ENCODE measurements around the gene ENTPD3. TPM values are rescaled to one million over a fixed set of nuclear protein-coding genes. Genes with fewer than 3 reads are reported as not detected.
"Not testable (repeated sequence)": the region's sequence is repeated elsewhere in the genome, so short reads cannot be mapped to it uniquely, and the experiment has no call there.

ENTPD3 gene
- total RNA-seq, 1 experiment from 2014 or later: not detected

DNA sequence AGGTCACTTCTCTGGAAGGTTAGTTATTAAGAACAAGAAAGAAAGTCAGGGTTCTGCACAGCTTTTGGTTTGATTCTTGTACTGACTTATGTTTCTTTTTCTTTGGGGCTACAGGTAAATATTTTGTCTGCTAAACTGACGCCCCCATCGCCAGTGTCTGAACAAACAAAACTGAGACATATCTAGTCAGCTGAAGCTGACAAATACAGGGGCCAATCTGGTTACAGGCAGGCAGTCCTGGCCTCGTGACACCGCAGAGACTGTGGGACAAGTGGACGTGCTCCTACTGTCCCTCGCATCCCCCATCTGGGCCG is 65.5 kb downstream of the ENTPD3 start:
- no peaks in the 10 kb centered on the region for H3K27me3 ChIP-seq
- no peaks in the 10 kb centered on the region for H3K9me3 ChIP-seq
- no peak for DNase-seq
- peak overlapping the region; percentile 69 for H3K4me3 ChIP-seq
- peaks cover under 1% of the 10 kb centered on the region for H3K36me3 ChIP-seq

DNA sequence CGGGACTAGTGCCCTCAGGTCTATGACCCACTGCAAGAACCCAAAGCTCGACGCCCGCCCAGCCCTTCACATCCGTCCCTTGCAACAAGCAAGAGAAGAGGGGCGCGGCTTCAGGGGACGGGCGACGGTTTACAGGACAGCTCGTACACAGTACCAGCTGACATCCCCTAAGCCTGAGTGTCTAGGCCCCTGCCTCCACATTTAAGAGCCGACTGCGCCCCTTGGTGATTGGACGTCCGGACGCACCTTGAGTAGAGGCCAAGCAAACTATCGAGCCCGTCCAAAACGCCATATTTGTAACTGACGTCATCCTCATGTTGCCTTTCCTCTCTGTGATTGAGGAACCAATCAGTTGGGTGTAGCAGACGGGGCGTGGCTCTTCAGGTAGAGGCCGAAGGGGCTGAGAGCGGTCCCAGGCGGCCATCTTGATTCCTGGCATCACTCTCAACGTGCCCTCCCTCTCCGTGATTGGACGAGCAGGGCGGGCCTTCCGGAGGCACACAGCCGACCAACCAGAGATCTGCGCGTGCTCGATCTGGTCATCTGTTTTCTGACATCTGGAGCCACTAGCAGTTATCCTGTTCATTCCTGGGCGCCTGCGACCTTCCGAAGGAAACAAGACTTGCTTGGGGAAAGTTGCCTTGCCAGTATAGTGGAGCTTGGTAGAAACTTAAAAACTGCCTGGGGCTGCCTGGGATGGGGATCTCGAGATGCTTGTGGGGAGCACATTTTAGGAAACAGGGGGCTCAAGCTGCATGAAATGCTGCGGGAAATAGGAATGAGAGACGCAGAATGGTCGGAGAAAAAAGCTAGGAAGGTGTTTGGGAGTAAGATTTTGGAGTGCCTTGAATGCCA is 66.1 kb downstream of the ENTPD3 start:
- no peaks in the 10 kb centered on the region for H3K9me3 ChIP-seq
- DNase-seq: peak; percentile 96
- peak overlapping the region; percentile 69 for H3K4me3 ChIP-seq
- no peaks in the 10 kb centered on the region for H3K27me3 ChIP-seq
- H3K36me3 ChIP-seq: peaks cover 6% of the 10 kb centered on the region

DNA sequence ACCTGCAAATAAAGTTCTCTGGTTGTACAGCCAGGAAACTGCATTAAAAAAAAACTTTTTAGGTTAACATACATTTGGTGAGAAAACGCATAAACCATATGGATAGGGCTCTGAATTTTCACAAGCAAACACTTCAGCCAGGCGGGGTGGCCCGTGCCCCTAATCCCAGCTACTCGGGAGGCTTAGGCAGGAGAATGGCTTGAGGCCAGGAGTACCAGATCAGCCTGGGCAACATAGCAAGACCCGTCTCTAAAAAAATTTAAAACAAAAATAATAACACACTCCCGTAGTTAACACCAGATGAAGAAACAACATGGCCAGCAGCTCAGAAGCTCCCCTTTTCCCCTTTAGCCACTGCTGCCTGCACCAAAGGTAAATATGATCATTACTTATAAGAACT is 66.9 kb downstream of the ENTPD3 start:
- Histone ChIP-seq H3K4me3 (peak overlapping the region; percentile 69), H3K36me3 (peaks cover 15% of the 10 kb centered on the region), H3K27me3 (no peaks in the 10 kb centered on the region), H3K9me3 (no peaks in the 10 kb centered on the region)
- DNase-seq: no peak

DNA sequence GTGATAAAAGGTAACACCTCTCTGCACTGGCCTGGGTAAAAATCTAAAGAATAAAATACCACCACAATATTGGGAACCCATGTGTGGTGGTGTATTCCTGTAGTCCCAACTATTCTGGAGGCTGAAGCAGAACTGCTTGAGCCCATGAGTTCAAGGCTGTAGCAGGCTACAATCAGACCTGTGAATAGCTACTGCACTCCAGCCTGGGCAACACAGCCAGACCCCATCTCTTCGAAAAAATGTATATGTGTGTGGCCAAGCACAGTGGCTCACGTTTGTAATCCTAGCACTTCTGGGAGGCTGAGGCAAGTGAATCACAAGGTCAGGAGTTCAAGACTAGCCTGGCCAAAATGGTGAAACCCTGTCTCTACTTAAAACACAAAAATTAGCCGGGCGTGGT is 68.3 kb downstream of the ENTPD3 start:
- Histone ChIP-seq H3K27me3 (no peaks in the 10 kb centered on the region), H3K9me3 (no peaks in the 10 kb centered on the region), H3K4me3 (no peak overlapping the region), H3K36me3 (peaks cover 27% of the 10 kb centered on the region)
- DNase-seq: no peak

DNA sequence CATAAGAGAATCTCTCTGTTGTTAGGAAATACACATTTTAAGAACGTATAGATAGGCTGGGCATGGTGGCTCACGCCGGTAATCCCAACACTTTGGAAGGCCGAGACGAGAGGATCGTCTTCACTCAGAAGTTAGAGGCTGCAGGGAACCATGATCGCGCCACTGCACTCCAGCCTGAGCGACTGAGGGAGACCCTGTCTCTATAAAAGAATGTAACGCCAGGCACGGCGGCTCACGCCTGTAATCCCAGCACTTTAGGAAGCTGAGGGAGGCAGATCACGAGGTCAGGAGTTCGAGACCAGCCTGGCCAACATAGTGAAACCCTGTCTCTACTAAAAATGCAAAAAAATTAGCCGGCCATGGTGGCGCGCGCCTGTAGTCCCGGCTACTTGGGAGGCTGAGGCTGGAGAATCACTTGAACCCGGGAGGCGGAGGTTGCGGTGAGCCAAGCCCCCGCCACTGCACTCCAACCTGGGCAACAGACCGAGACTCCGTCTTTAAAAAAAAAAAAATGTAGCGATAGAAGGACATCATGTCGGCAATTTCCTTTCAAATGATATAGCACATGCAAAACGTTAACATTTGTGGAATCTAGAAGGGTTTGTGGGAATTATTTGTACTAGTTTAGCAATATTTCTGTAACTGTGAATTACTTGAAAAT is 69.4 kb downstream of the ENTPD3 start:
- peak overlapping the region; percentile 64 for H3K4me3 ChIP-seq
- no peaks in the 10 kb centered on the region for H3K9me3 ChIP-seq
- H3K27me3 ChIP-seq: no peaks in the 10 kb centered on the region
- H3K36me3 ChIP-seq: peaks cover 37% of the 10 kb centered on the region
- DNase-seq: no peak

- Histone ChIP-seq H3K4me3 (peak within 1 kb of the TSS; percentile 64), H3K36me3 (peaks cover 39% of the 10 kb centered on the region), H3K9me3 (no peaks in the 10 kb centered on the region), H3K27me3 (no peaks in the 10 kb centered on the region)
- peak; percentile 93 for DNase-seq
Observed at GRCh38 chr3:40456940-40457823, 70.2 kb downstream of the ENTPD3 start, which contains the start of gene RPL14. TSS of gene RPL14 (plus strand) at chr3:40457339. CDS start at chr3:40457472, 133 bp downstream.

GRCh38 chr3:40458473-40458872 is 71.5 kb downstream of the ENTPD3 start:
- Histone ChIP-seq H3K36me3 (peaks cover 50% of the 10 kb centered on the region), H3K27me3 (no peaks in the 10 kb centered on the region), H3K4me3 (peak overlapping the region; percentile 64), H3K9me3 (no peaks in the 10 kb centered on the region)
- no peak for DNase-seq

- H3K27me3 ChIP-seq, DNase-seq: not testable (repeated sequence)
- peaks cover 63% of the 10 kb centered on the region for H3K36me3 ChIP-seq
Observed at GRCh38 chr3:40460481-40460880, 73.5 kb downstream of the ENTPD3 start.

DNA sequence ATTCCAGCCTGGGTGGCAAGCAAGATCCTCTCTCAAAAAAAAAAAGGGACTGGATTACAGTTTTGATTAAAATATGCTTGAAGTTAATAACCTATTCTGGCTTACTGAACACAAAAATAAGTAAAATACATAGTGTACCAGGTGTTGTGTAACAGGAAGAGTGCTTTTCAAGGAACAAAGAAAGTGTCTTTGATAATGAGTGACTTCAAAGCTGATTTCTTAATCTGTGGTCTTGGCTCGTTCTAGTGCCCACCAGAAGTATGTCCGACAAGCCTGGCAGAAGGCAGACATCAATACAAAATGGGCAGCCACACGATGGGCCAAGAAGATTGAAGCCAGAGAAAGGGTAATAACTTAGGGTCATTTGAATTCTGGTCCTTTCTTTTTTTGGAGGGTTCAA is 74.2 kb downstream of the ENTPD3 start:
- H3K9me3 ChIP-seq: no peaks in the 10 kb centered on the region
- no peak for DNase-seq
- H3K4me3 ChIP-seq: no peak overlapping the region
- no peaks in the 10 kb centered on the region for H3K27me3 ChIP-seq
- H3K36me3 ChIP-seq: peaks cover 63% of the 10 kb centered on the region

More at GRCh38 chr3:40460481-40460880, 73.5 kb downstream of the ENTPD3 start:
- H3K9me3 ChIP-seq, H3K4me3 ChIP-seq: not testable (repeated sequence)

DNA sequence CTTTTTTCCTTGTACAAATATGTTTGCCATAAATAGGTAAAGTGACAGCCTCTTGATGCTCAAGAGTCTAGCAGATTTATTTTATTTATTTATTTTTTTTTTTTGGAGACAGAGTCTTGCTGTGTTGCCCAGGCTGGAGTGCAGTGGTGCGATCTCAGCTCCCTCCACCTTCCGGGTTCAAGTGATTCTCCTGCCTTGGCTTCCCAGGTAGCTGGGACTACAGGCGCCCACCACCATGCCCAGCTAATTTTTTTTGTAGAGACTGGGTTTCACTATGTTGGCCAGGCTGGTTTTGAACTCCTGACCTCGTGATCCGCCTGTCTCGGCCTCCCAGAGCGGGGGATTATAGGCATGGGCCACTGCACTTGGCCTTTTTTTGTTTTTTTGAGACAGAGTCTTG is 75.9 kb downstream of the ENTPD3 start:
- H3K36me3 ChIP-seq: peaks cover 62% of the 10 kb centered on the region
- H3K27me3 ChIP-seq, DNase-seq, H3K4me3 ChIP-seq, H3K9me3 ChIP-seq: not testable (repeated sequence)

GRCh38 chr3:40463579-40463978 is 76.6 kb downstream of the ENTPD3 start:
- no peak for DNase-seq
- Histone ChIP-seq H3K27me3 (no peaks in the 10 kb centered on the region), H3K36me3 (peaks cover 55% of the 10 kb centered on the region), H3K4me3 (no peak overlapping the region), H3K9me3 (no peaks in the 10 kb centered on the region)

- H3K36me3 ChIP-seq: peaks cover 46% of the 10 kb centered on the region
- no peak overlapping the region for H3K4me3 ChIP-seq
- H3K27me3 ChIP-seq: no peaks in the 10 kb centered on the region
- H3K9me3 ChIP-seq: no peaks in the 10 kb centered on the region
- no peak for DNase-seq
Observed at GRCh38 chr3:40464339-40465110, 77.5 kb downstream of the ENTPD3 start.

- Histone ChIP-seq H3K9me3 (no peaks in the 10 kb centered on the region), H3K27me3 (no peaks in the 10 kb centered on the region), H3K4me3 (no peak overlapping the region), H3K36me3 (peaks cover 42% of the 10 kb centered on the region)
- no peak for DNase-seq
Observed at GRCh38 chr3:40465111-40465407, 78.1 kb downstream of the ENTPD3 start.

DNA sequence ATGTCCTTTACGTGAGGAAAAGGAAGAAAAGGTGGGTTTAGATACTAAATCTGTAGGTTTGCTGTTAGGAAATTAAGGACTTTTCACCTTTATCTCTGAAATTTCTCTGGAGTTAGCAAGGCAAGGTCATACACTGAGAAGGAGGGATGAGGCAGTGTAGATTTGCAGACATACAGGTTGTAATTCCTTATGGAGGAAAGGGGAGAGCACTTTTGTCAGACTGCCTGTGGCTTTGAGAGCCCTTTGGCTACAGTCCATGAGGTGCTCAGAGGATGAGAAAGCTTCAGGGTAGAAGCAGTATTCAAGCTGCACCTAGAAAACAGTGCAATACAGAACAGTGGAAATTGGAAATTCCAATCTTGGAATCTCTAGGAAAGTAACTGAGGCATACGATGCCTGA is 78.5 kb downstream of the ENTPD3 start:
- no peak for DNase-seq
- Histone ChIP-seq H3K27me3 (no peaks in the 10 kb centered on the region), H3K4me3 (no peak overlapping the region), H3K9me3 (no peaks in the 10 kb centered on the region), H3K36me3 (peaks cover 38% of the 10 kb centered on the region)

- Histone ChIP-seq H3K36me3 (peaks cover 20% of the 10 kb centered on the region), H3K27me3 (no peaks in the 10 kb centered on the region), H3K4me3 (no peak overlapping the region), H3K9me3 (no peaks in the 10 kb centered on the region)
- DNase-seq: no peak
Observed at GRCh38 chr3:40468018-40468417, 81.0 kb downstream of the ENTPD3 start.

DNA sequence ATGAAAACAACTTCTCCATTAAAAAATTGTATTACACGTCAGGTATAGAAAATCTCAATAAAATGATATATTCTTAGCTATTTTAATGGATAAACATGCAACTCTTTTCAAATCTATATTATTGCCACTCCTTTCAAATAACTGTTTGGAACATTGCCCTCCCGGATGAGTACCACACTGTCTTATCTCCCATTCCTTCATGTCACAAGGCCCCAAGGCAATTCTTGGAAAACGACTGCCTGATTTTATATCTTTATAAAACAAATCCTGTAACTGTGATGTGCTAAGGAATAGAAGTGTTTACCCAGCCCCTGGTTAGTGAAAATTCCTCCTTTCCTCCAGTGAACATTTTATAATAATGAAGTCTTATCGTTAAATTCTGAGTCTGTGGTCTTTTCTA is 83.7 kb downstream of the ENTPD3 start:
- no peak overlapping the region for H3K4me3 ChIP-seq
- DNase-seq: no peak
- H3K36me3 ChIP-seq: peaks cover 3% of the 10 kb centered on the region; the same call in 1 of the 2 replicates
- H3K9me3 ChIP-seq: no peaks in the 10 kb centered on the region
- H3K27me3 ChIP-seq: no peaks in the 10 kb centered on the region

Measured in MG63 (cell line).